ENCODE results near the gene FMNL2. TPM values are rescaled to one million over a fixed set of nuclear protein-coding genes. Genes with fewer than 3 reads are reported as not detected.

The FMNL2 gene
- total and polyA plus RNA-seq, 2 experiments from 2014 or later = 16.5 to 45.4 TPM

DNA sequence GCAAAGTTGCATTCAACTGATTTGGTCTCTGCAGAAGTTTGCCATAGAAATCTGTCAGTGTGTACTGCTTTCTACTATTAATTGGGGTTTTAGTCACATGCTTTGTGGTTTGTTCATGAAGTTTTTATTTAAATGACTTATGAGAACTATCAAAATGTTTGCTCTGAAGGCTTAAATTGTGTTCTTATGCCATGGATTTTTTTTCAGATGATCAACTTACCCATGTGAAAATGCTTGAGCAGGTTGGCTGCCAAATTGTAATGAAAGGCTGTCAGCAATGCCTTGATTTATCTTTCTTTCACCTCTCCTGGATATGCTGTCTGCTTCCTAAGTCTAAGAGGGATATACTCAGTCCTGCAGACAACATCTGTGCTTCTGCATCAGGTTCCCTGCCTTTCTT is 50.7 kb downstream of the FMNL2 start:
- Histone ChIP-seq H4K20me1 (replicated peaks; ENCODE audit: insufficient read depth) (peaks cover 31% of the 10 kb centered on the region), H3K4me2 (no peak overlapping the region), H3F3A (replicated peaks; ENCODE audit: low read depth) (no peaks in the 10 kb centered on the region), H3K36me3 (ENCODE audit: insufficient read depth) (no peaks in the 10 kb centered on the region), H3K27ac (ENCODE audit: low read depth) (peak overlapping the region; percentile 47; the same call in 1 of the 2 replicates), H3K27me3 (ENCODE audit: insufficient read depth) (no peaks in the 10 kb centered on the region), H3K9me2 (ENCODE audit: insufficient read depth) (no peaks in the 10 kb centered on the region), H3K79me2 (replicated peaks; ENCODE audit: insufficient read depth) (peaks cover 91% of the 10 kb centered on the region), H3K4me1 (ENCODE audit: insufficient read depth) (peaks cover 30% of the 10 kb centered on the region), H2AFZ (no peak overlapping the region), H3K4me3 (no peak overlapping the region)
- ATAC-seq (no peak), DNase-seq (ENCODE audit: low spot score) (no peak)
- peaks cover 52% of the 10 kb centered on the region for H3K4me1 Mint-ChIP-seq
- H3K27ac Mint-ChIP-seq = no peak overlapping the region
- no peaks in the 10 kb centered on the region for H3K9me3 Mint-ChIP-seq
- peaks cover 4% of the 10 kb centered on the region for H3K27me3 Mint-ChIP-seq (ENCODE audit: insufficient read depth, low read depth, poor library complexity)
- H3K4me3 Mint-ChIP-seq = no peak overlapping the region
- H3K36me3 Mint-ChIP-seq (ENCODE audit: low read depth) = peaks cover 11% of the 10 kb centered on the region
- TF ChIP-seq ZNF331 (CRISPR knock-in tag; IDR thresholded peaks at IDR 0.05; ENCODE audit: low read depth) = no peak

DNA sequence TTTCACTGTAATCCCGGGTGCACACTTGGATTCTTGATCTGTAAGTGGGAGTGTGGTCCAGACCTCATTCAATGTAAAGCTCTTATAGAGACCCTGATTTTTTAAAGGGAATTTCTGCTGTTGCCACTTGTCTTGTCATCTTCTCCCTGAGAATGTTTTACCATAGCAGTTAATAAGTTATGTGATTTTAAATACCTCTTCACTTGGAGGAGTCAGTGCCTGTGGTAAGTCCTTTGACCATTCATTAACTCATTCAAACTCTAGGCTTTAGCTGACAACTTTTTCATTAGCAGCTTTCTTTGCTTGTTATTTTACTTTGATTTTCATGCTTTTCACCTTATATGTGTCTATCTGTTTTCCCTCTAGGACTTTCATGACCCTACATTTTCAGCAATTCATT is 51.3 kb downstream of the FMNL2 start:
- H3K9me2 ChIP-seq (ENCODE audit: insufficient read depth) = no peaks in the 10 kb centered on the region
- no peak overlapping the region for H3K4me3 ChIP-seq
- peaks cover 4% of the 10 kb centered on the region for H3K27me3 Mint-ChIP-seq (ENCODE audit: insufficient read depth, low read depth, poor library complexity)
- peaks cover 33% of the 10 kb centered on the region for H3K4me1 ChIP-seq (ENCODE audit: insufficient read depth)
- ATAC-seq (no peak), DNase-seq (ENCODE audit: low spot score) (no peak)
- peaks cover 91% of the 10 kb centered on the region for H3K79me2 ChIP-seq (replicated peaks; ENCODE audit: insufficient read depth)
- no peak overlapping the region for H3K4me2 ChIP-seq
- H3K4me1 Mint-ChIP-seq = peaks cover 50% of the 10 kb centered on the region
- H3K36me3 Mint-ChIP-seq (ENCODE audit: low read depth) = peaks cover 11% of the 10 kb centered on the region
- no peak overlapping the region for H3K27ac ChIP-seq (ENCODE audit: low read depth)
- H3F3A ChIP-seq (replicated peaks; ENCODE audit: low read depth) = no peaks in the 10 kb centered on the region
- peaks cover 34% of the 10 kb centered on the region for H4K20me1 ChIP-seq (replicated peaks; ENCODE audit: insufficient read depth)
- H3K27me3 ChIP-seq (ENCODE audit: insufficient read depth) = no peaks in the 10 kb centered on the region
- H3K36me3 ChIP-seq (ENCODE audit: insufficient read depth) = no peaks in the 10 kb centered on the region
- no peak overlapping the region for H3K27ac Mint-ChIP-seq
- H2AFZ ChIP-seq = no peak overlapping the region
- no peak overlapping the region for H3K4me3 Mint-ChIP-seq
- no peaks in the 10 kb centered on the region for H3K9me3 Mint-ChIP-seq
- TF ChIP-seq, protein P1, sequence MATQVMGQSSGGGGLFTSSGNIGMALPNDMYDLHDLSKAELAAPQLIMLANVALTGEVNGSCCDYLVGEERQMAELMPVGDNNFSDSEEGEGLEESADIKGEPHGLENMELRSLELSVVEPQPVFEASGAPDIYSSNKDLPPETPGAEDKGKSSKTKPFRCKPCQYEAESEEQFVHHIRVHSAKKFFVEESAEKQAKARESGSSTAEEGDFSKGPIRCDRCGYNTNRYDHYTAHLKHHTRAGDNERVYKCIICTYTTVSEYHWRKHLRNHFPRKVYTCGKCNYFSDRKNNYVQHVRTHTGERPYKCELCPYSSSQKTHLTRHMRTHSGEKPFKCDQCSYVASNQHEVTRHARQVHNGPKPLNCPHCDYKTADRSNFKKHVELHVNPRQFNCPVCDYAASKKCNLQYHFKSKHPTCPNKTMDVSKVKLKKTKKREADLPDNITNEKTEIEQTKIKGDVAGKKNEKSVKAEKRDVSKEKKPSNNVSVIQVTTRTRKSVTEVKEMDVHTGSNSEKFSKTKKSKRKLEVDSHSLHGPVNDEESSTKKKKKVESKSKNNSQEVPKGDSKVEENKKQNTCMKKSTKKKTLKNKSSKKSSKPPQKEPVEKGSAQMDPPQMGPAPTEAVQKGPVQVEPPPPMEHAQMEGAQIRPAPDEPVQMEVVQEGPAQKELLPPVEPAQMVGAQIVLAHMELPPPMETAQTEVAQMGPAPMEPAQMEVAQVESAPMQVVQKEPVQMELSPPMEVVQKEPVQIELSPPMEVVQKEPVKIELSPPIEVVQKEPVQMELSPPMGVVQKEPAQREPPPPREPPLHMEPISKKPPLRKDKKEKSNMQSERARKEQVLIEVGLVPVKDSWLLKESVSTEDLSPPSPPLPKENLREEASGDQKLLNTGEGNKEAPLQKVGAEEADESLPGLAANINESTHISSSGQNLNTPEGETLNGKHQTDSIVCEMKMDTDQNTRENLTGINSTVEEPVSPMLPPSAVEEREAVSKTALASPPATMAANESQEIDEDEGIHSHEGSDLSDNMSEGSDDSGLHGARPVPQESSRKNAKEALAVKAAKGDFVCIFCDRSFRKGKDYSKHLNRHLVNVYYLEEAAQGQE (IDR thresholded peaks at IDR 0.05; ENCODE audit: unreplicated experiment) = no peak
- TF ChIP-seq JUNB (IDR thresholded peaks at IDR 0.05; ENCODE audit: unreplicated experiment) (no peak), CREB1 (CRISPR knock-in tag; IDR thresholded peaks at IDR 0.05; ENCODE audit: low read depth) (no peak), ZNF114 (CRISPR knock-in tag; IDR thresholded peaks at IDR 0.05) (no peak), EZH2phosphoT487 (IDR thresholded peaks at IDR 0.05; ENCODE audit: unreplicated experiment) (no peak), STAT1 (IDR thresholded peaks at IDR 0.05; ENCODE audit: unreplicated experiment) (no peak), EZH2 (IDR thresholded peaks at IDR 0.05; ENCODE audit: low read depth, unreplicated experiment) (no peak), ZNF331 (CRISPR knock-in tag; IDR thresholded peaks at IDR 0.05; ENCODE audit: low read depth) (no peak), NANOG (IDR thresholded peaks at IDR 0.05; ENCODE audit: borderline replicate concordance) (no peak)
- TF ChIP-seq, protein P2, sequence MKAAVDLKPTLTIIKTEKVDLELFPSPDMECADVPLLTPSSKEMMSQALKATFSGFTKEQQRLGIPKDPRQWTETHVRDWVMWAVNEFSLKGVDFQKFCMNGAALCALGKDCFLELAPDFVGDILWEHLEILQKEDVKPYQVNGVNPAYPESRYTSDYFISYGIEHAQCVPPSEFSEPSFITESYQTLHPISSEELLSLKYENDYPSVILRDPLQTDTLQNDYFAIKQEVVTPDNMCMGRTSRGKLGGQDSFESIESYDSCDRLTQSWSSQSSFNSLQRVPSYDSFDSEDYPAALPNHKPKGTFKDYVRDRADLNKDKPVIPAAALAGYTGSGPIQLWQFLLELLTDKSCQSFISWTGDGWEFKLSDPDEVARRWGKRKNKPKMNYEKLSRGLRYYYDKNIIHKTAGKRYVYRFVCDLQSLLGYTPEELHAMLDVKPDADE (IDR thresholded peaks at IDR 0.05) = no peak
- TF ChIP-seq, protein P3, sequence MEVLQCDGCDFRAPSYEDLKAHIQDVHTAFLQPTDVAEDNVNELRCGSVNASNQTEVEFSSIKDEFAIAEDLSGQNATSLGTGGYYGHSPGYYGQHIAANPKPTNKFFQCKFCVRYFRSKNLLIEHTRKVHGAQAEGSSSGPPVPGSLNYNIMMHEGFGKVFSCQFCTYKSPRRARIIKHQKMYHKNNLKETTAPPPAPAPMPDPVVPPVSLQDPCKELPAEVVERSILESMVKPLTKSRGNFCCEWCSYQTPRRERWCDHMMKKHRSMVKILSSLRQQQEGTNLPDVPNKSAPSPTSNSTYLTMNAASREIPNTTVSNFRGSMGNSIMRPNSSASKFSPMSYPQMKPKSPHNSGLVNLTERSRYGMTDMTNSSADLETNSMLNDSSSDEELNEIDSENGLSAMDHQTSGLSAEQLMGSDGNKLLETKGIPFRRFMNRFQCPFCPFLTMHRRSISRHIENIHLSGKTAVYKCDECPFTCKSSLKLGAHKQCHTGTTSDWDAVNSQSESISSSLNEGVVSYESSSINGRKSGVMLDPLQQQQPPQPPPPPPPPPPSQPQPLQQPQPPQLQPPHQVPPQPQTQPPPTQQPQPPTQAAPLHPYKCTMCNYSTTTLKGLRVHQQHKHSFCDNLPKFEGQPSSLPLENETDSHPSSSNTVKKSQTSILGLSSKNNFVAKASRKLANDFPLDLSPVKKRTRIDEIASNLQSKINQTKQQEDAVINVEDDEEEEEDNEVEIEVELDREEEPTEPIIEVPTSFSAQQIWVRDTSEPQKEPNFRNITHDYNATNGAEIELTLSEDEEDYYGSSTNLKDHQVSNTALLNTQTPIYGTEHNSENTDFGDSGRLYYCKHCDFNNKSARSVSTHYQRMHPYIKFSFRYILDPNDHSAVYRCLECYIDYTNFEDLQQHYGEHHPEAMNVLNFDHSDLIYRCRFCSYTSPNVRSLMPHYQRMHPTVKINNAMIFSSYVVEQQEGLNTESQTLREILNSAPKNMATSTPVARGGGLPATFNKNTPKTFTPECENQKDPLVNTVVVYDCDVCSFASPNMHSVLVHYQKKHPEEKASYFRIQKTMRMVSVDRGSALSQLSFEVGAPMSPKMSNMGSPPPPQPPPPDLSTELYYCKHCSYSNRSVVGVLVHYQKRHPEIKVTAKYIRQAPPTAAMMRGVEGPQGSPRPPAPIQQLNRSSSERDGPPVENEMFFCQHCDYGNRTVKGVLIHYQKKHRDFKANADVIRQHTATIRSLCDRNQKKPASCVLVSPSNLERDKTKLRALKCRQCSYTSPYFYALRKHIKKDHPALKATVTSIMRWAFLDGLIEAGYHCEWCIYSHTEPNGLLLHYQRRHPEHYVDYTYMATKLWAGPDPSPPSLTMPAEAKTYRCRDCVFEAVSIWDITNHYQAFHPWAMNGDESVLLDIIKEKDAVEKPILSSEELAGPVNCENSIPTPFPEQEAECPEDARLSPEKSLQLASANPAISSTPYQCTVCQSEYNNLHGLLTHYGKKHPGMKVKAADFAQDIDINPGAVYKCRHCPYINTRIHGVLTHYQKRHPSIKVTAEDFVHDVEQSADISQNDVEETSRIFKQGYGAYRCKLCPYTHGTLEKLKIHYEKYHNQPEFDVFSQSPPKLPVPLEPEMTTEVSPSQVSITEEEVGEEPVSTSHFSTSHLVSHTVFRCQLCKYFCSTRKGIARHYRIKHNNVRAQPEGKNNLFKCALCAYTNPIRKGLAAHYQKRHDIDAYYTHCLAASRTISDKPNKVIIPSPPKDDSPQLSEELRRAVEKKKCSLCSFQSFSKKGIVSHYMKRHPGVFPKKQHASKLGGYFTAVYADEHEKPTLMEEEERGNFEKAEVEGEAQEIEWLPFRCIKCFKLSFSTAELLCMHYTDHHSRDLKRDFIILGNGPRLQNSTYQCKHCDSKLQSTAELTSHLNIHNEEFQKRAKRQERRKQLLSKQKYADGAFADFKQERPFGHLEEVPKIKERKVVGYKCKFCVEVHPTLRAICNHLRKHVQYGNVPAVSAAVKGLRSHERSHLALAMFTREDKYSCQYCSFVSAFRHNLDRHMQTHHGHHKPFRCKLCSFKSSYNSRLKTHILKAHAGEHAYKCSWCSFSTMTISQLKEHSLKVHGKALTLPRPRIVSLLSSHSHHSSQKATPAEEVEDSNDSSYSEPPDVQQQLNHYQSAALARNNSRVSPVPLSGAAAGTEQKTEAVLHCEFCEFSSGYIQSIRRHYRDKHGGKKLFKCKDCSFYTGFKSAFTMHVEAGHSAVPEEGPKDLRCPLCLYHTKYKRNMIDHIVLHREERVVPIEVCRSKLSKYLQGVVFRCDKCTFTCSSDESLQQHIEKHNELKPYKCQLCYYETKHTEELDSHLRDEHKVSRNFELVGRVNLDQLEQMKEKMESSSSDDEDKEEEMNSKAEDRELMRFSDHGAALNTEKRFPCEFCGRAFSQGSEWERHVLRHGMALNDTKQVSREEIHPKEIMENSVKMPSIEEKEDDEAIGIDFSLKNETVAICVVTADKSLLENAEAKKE (CRISPR knock-in tag; IDR thresholded peaks at IDR 0.05) = no peak
